Gastroesophageal sphincter (tissue), 3 donors: ENCODE measurements around the gene TMEM116.

ENCODE experiments used
- EP300 ChIP-seq: sonication (generic); formaldehyde crosslinking; IDR thresholded peaks from one replicate; pipeline ENCODE4 v1.6.1; 2017; ENCODE audit warnings: antibody characterized with exemption, mild to moderate bottlenecking
- TF ChIP-seq, protein P1 (sequence below), 4 experiments: fragments of 200-600 bp in 2 of 4; fragments of 450-650 bp in 2 of 4; sonication (generic) in 1 of 4; IDR thresholded peaks; one replicate each; pipeline ENCODE4 v1.5.1; 2017 to 2019; ENCODE audit warnings: antibody characterized with exemption in 4 of 4, mild to moderate bottlenecking in 2 of 4, moderate library complexity in 2 of 4

DNA sequence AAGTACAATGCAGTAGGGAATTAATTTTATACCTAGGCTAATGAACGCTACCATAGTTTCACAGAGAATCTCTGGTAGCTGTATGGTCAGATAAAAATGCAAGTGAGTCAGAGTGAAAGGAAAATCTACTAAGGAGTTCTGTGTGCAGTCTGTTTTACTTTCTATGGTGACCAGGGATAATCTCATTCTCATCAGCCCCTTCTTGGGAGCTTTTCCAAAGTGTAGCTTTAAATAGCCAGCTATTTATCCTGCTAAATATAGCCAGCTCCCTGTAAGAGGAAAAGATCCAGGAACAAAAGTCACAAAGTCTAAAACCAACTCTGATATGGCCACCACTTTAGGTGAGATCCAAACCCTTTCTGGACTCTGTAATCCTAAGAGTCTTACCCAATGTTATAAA is 75.5 kb downstream of the TMEM116 start:
- TF ChIP-seq, protein P1, sequence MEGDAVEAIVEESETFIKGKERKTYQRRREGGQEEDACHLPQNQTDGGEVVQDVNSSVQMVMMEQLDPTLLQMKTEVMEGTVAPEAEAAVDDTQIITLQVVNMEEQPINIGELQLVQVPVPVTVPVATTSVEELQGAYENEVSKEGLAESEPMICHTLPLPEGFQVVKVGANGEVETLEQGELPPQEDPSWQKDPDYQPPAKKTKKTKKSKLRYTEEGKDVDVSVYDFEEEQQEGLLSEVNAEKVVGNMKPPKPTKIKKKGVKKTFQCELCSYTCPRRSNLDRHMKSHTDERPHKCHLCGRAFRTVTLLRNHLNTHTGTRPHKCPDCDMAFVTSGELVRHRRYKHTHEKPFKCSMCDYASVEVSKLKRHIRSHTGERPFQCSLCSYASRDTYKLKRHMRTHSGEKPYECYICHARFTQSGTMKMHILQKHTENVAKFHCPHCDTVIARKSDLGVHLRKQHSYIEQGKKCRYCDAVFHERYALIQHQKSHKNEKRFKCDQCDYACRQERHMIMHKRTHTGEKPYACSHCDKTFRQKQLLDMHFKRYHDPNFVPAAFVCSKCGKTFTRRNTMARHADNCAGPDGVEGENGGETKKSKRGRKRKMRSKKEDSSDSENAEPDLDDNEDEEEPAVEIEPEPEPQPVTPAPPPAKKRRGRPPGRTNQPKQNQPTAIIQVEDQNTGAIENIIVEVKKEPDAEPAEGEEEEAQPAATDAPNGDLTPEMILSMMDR (IDR thresholded peaks at IDR 0.05), result no peak
- no peak for TF ChIP-seq EP300
